D721Med (cell line): Measurements from ENCODE around the gene MYH13.

Experiments
- DNase-seq: peaks from one replicate; pipeline ENCODE4 v3.0.0; 2011; ENCODE audit warnings: low spot score; ENCODE audit not compliant: insufficient read length
- FAIRE-seq: peaks from 2 replicates; lab custom pipeline; 2011; peaks lifted over from hg19 to GRCh38; lab: Jason Lieb, UNC
- CTCF ChIP-seq: IDR thresholded peaks from 2 replicates; pipeline ENCODE4 v1.5.1; 2012; ENCODE audit warnings: mild to moderate bottlenecking, control low read depth; ENCODE audit not compliant: insufficient read depth; ENCODE audit errors: missing control alignments

MYH13 gene

GRCh38 chr17:10265100-10265810, 107.6 kb downstream of the MYH13 start:
- TF ChIP-seq CTCF = no peak
- no peak for DNase-seq
- FAIRE-seq = no peak

- no peak for DNase-seq
- FAIRE-seq = no peak
- TF ChIP-seq CTCF = no peak
Observed at GRCh38 chr17:10264051-10264450, 108.8 kb downstream of the MYH13 start.

- FAIRE-seq (no peak), DNase-seq (no peak)
- TF ChIP-seq CTCF = no peak
Observed at GRCh38 chr17:10262451-10262850, 110.4 kb downstream of the MYH13 start.

- FAIRE-seq (no peak), DNase-seq (no peak)
- TF ChIP-seq CTCF = no peak
Observed at GRCh38 chr17:10261098-10261497, 111.7 kb downstream of the MYH13 start.

GRCh38 chr17:10251212-10251948, 121.4 kb downstream of the MYH13 start:
- TF ChIP-seq CTCF = no peak
- no peak for FAIRE-seq
- no peak for DNase-seq
